H1 (cell line): ENCODE measurements around the gene APOC3. TPM values are rescaled to one million over a fixed set of nuclear protein-coding genes. Genes with fewer than 3 reads are reported as not detected.

Experiments used
- CBX5 ChIP-seq: fragments of 300-800, 300-1000 bp; sonication (generic); IDR thresholded peaks from 2 replicates; pipeline ENCODE4 v1.7.1; 2016; ENCODE audit warnings: antibody characterized with exemption, low read length, low read depth
- CHD7 ChIP-seq: fragments of 300-600 bp; sonication (generic); IDR thresholded peaks from 2 replicates; pipeline ENCODE4 v1.7.1; 2012; ENCODE audit warnings: low read length, moderate library complexity, mild to moderate bottlenecking, inconsistent platforms; ENCODE audit not compliant: insufficient replicate concordance
- RAD21 ChIP-seq, 2 experiments: IDR thresholded peaks in 1 of 2; conservative IDR thresholded peaks in 1 of 2; 2 replicates each; pipeline ENCODE4 v1.6.1; 2011; ENCODE audit warnings: low read depth in 2 of 2, low read length in 2 of 2, improper control_type of control experiment in 1 of 2, inconsistent platforms in 1 of 2, mild to moderate bottlenecking in 1 of 2, moderate library complexity in 1 of 2
- SAP30 ChIP-seq: fragments of 300-600 bp; sonication (generic); IDR thresholded peaks from 2 replicates; pipeline ENCODE4 v1.7.1; 2012; ENCODE audit warnings: low read length, moderate library complexity, mild to moderate bottlenecking, inconsistent platforms; ENCODE audit not compliant: insufficient read depth, insufficient replicate concordance
- polyA plus RNA-seq, 7 experiments: library from polyadenylated mRNA; depleted of rRNA in 3 of 7; stranded (reverse) in 5 of 7; unstranded in 2 of 7; fragments of >200 nt in 5 of 7; fragments of 200-250 nt in 2 of 7; gene quantifications; 1 replicate in 5 of 7; 2 replicates in 1 of 7; 4 replicates in 1 of 7; pipeline versions ENCODE4 v1.2.1 to v1.2.3, GENCODE V29; 2011 to 2013; ENCODE audit warnings: missing spikeins in 2 of 7, mixed read lengths in 2 of 7
- total RNA-seq: library from RNA; stranded (reverse); fragmentation: NEBNext Ultra II Directional; extraction: Animal tissue kit (Norgen Biotek cat#: 25700); gene quantifications from 2 replicates; pipeline ENCODE4 v1.2.1, GENCODE V29; 2021

Gene APOC3
- total and polyA plus RNA-seq, 2 of the 8 experiments (the other 6 are each of a cell fraction or from before 2014, with no cell fraction given): not detected

GRCh38 chr11:116879800-116880625 lies 50.3 kb downstream of the APOC3 start (continued):
- TF ChIP-seq CHD7 (no peak), SAP30 (no peak), CBX5 (no peak), RAD21 (IDR thresholded peaks at IDR 0.05 in 1 of 2, conservative IDR thresholded peaks at IDR 0.05 in 1 of 2; ENCODE audit: low read depth in 2 of 2, low read length in 2 of 2) (peak; percentile 74 to 76)
